Measurements from ENCODE around the gene MEIOSIN. TPM values are rescaled to one million over a fixed set of nuclear protein-coding genes. Genes with fewer than 3 reads are reported as not detected.

MEIOSIN gene
- total and polyA plus RNA-seq, 2 donors from 2014 or later, result not detected

- no peak for TF ChIP-seq CTCF (IDR thresholded peaks at IDR 0.05; ENCODE audit: borderline replicate concordance, extremely low read depth, insufficient read depth)
- DNase-seq, result peak in 1 of 5 donors; percentile 88
- no peaks in the 10 kb centered on the region for H3K36me3 ChIP-seq (ENCODE audit: control insufficient read depth in 2 of 3, insufficient read depth in 3 of 3, low read length in 3 of 3)
- no peaks in the 10 kb centered on the region for H3K27me3 ChIP-seq (ENCODE audit: control insufficient read depth, insufficient read depth, low read length)
- peaks cover 0 to 18% (median 0%) of the 10 kb centered on the region in 3 donors for H3K4me1 ChIP-seq (ENCODE audit: control insufficient read depth in 2 of 3, insufficient read depth in 2 of 3, low read depth in 1 of 3, low read length in 3 of 3)
- peak overlapping the region in 2 of 3 donors; percentile 59 to 86 for H3K9ac ChIP-seq (ENCODE audit: low read length in 3 of 3)
- H3K27ac ChIP-seq (ENCODE audit: low read depth in 2 of 2, low read length in 2 of 2), result peak overlapping the region; percentile 97 to 99
- intact Hi-C loops (cut with DNase I), result no loop called here
- no peak for FAIRE-seq
- H3K9me3 ChIP-seq (ENCODE audit: control insufficient read depth in 2 of 3, insufficient read depth in 1 of 3, low read length in 3 of 3), result no peaks in the 10 kb centered on the region
- peak overlapping the region; percentile 36 to 77 (median 63) for H3K4me3 ChIP-seq (ENCODE audit: low read length in 3 of 3)
Measured at GRCh38 chr19:45766869-45767346, 33.7 kb downstream of the MEIOSIN start.

GRCh38 chr19:45767410-45767880 lies 34.2 kb downstream of the MEIOSIN start:
- H3K27me3 ChIP-seq (ENCODE audit: control insufficient read depth, insufficient read depth, low read length), result no peaks in the 10 kb centered on the region
- TF ChIP-seq CTCF (IDR thresholded peaks at IDR 0.05; ENCODE audit: borderline replicate concordance, extremely low read depth, insufficient read depth), result no peak
- H3K4me1 ChIP-seq (ENCODE audit: control insufficient read depth in 2 of 3, insufficient read depth in 2 of 3, low read depth in 1 of 3, low read length in 3 of 3), result peaks cover 0 to 18% (median 3%) of the 10 kb centered on the region in 3 donors
- peak overlapping the region in 2 of 3 donors; percentile 80 to 86 for H3K9ac ChIP-seq (ENCODE audit: low read length in 3 of 3)
- H3K27ac ChIP-seq (ENCODE audit: low read depth in 2 of 2, low read length in 2 of 2), result peak overlapping the region; percentile 97 to 99
- DNase-seq (peak; percentile 94 to 97 (median 95)), FAIRE-seq (no peak)
- no peaks in the 10 kb centered on the region for H3K36me3 ChIP-seq (ENCODE audit: control insufficient read depth in 2 of 3, insufficient read depth in 3 of 3, low read length in 3 of 3)
- H3K4me3 ChIP-seq (ENCODE audit: low read length in 3 of 3), result peak overlapping the region; percentile 63 to 77 (median 75)
- no peaks in the 10 kb centered on the region for H3K9me3 ChIP-seq (ENCODE audit: control insufficient read depth in 2 of 3, insufficient read depth in 1 of 3, low read length in 3 of 3)
- intact Hi-C loops (cut with DNase I), result no loop called here

- peak overlapping the region; percentile 51 to 86 (median 80) for H3K9ac ChIP-seq (ENCODE audit: low read length in 3 of 3)
- H3K27ac ChIP-seq (ENCODE audit: low read depth in 2 of 2, low read length in 2 of 2), result peak overlapping the region; percentile 97 to 99
- peak overlapping the region; percentile 63 to 77 (median 75) for H3K4me3 ChIP-seq (ENCODE audit: low read length in 3 of 3)
- no peaks in the 10 kb centered on the region for H3K36me3 ChIP-seq (ENCODE audit: control insufficient read depth in 2 of 3, insufficient read depth in 3 of 3, low read length in 3 of 3)
- FAIRE-seq (no peak), DNase-seq (peak; percentile 75 to 93 (median 89))
- H3K9me3 ChIP-seq (ENCODE audit: control insufficient read depth in 2 of 3, insufficient read depth in 1 of 3, low read length in 3 of 3), result no peaks in the 10 kb centered on the region
- no peaks in the 10 kb centered on the region for H3K27me3 ChIP-seq (ENCODE audit: control insufficient read depth, insufficient read depth, low read length)
- no peak for TF ChIP-seq CTCF (IDR thresholded peaks at IDR 0.05; ENCODE audit: borderline replicate concordance, extremely low read depth, insufficient read depth)
- peaks cover 0 to 21% (median 9%) of the 10 kb centered on the region in 3 donors for H3K4me1 ChIP-seq (ENCODE audit: control insufficient read depth in 2 of 3, insufficient read depth in 2 of 3, low read depth in 1 of 3, low read length in 3 of 3)
- intact Hi-C loops (cut with DNase I), result no loop called here
Measured at GRCh38 chr19:45767881-45768654, 34.8 kb downstream of the MEIOSIN start.
